Lung (tissue), 12 donors: ENCODE results near the gene CENPM. TPM values are rescaled to one million over a fixed set of nuclear protein-coding genes. Genes with fewer than 3 reads are reported as not detected.
"Not testable (repeated sequence)": the region's sequence is repeated elsewhere in the genome, so short reads cannot be mapped to it uniquely, and the experiment has no call there.

ENCODE experiments used
- ATAC-seq: fragments of 200-7000 bp; cut with Tn5 transposase; one replicate; pipeline ENCODE4 v1.9.1; 2020; ENCODE audit warnings: moderate number of reproducible peaks; ENCODE audit not compliant: insufficient read depth, low FRiP score
- DNase-seq, 3 donors: peaks; one replicate each; pipeline ENCODE4 v3.0.0-alpha.2; 2013 to 2017
- H3K27ac ChIP-seq, 2 donors: one replicate each; pipeline ENCODE4 v1.5.1; 2013; ENCODE audit warnings: mild to moderate bottlenecking in 2 of 2, moderate library complexity in 2 of 2, control low read depth in 1 of 2, inconsistent platforms in 1 of 2, low read depth in 1 of 2, low read length in 1 of 2
- H3K27me3 ChIP-seq, 3 donors: one replicate each; pipeline ENCODE4 v1.5.1; 2013; ENCODE audit warnings: low read length in 2 of 3; ENCODE audit not compliant: control insufficient read depth in 3 of 3, insufficient read depth in 3 of 3
- H3K36me3 ChIP-seq, 4 donors: one replicate each; pipeline ENCODE4 v1.5.1; 2013; ENCODE audit warnings: low read length in 4 of 4, mild to moderate bottlenecking in 1 of 4, moderate library complexity in 1 of 4; ENCODE audit not compliant: control insufficient read depth in 4 of 4, insufficient read depth in 4 of 4
- H3K4me1 ChIP-seq, 5 donors: one replicate each; pipeline ENCODE4 v1.5.1; 2013; ENCODE audit warnings: low read length in 5 of 5, mild to moderate bottlenecking in 2 of 5, moderate library complexity in 1 of 5; ENCODE audit not compliant: control insufficient read depth in 5 of 5, insufficient read depth in 5 of 5
- H3K4me3 ChIP-seq: one replicate; pipeline ENCODE4 v1.5.1; 2013; ENCODE audit warnings: mild to moderate bottlenecking, control low read depth, moderate library complexity
- H3K9ac ChIP-seq, 2 donors: one replicate each; pipeline ENCODE4 v1.5.1; 2013; ENCODE audit warnings: low read length in 2 of 2, control low read depth in 1 of 2; ENCODE audit not compliant: insufficient read depth in 1 of 2
- H3K9me3 ChIP-seq, 4 donors: one replicate each; pipeline ENCODE4 v1.5.1; 2013; ENCODE audit warnings: low read length in 3 of 4, mild to moderate bottlenecking in 1 of 4, moderate library complexity in 1 of 4; ENCODE audit not compliant: control insufficient read depth in 4 of 4, insufficient read depth in 3 of 4
- CTCF ChIP-seq: IDR thresholded peaks from 2 replicates; pipeline ENCODE4 v1.5.1; 2012; ENCODE audit warnings: mild to moderate bottlenecking; ENCODE audit errors: control extremely low read depth, extremely low read depth
- WGBS, 2 donors: extraction: QIAGEN DNeasy Blood & Tissue Kit; methylation state at CpG; one replicate each; pipeline ENCODE4 v1.1.7; 2013; 5-methylcytosine and 5-hydroxymethylcytosine counted together
- polyA plus RNA-seq, 2 donors: library from polyadenylated mRNA; stranded (reverse); fragments of 200-250 nt; gene quantifications; one replicate each; pipeline ENCODE4 v1.2.1, GENCODE V29; 2013
- total RNA-seq, 2 donors: library from RNA; depleted of rRNA in 1 of 2; stranded (reverse); fragments of >200 nt in 1 of 2; gene quantifications; one replicate each; pipeline ENCODE4 v1.2.1, GENCODE V29; 2014 to 2021
- donor health status: control.
- donor health status: control.
- donor health status: Bipolar disorder and iron deficiency.
- donor health status: healthy.
- donor health status: DM: yes; HTN: yes; CAD: no.

Gene CENPM
- total and polyA plus RNA-seq, 4 donors = 9.9 to 20.5 (median 14.5) TPM

- H3K4me3 ChIP-seq = no peak within 1 kb of the TSS
- no peak within 1 kb of the TSS for H3K9ac ChIP-seq
- H3K27me3 ChIP-seq = no peaks in the 10 kb centered on the region
- 73 to 81% methylated on average over 16 of the region's 16 CpGs for WGBS, 2 donors
- no peak within 1 kb of the TSS for H3K27ac ChIP-seq
- no peaks in the 10 kb centered on the region for H3K36me3 ChIP-seq
- DNase-seq (peak in 1 of 3 donors; percentile 45), ATAC-seq (no peak)
- TF ChIP-seq CTCF = no peak
- no peaks in the 10 kb centered on the region for H3K9me3 ChIP-seq
- no peaks in the 10 kb centered on the region for H3K4me1 ChIP-seq
Measured at GRCh38 chr22:41951898-41952474, 5.0 kb upstream of the CENPM start, which contains the start of gene SMIM45. TSS of gene SMIM45 (plus strand) at chr22:41952150.

- no peak for ATAC-seq
- peaks cover 0 to 6% (median 2%) of the 10 kb centered on the region in 4 donors for H3K36me3 ChIP-seq
- no peaks in the 10 kb centered on the region for H3K9me3 ChIP-seq
- peaks cover 0 to 8% (median 5%) of the 10 kb centered on the region in 5 donors for H3K4me1 ChIP-seq
- no peak overlapping the region for H3K9ac ChIP-seq
- WGBS, 2 donors = 91 to 97% methylated on average over 7 of the region's 7 CpGs
- H3K27ac ChIP-seq = no peak overlapping the region
- TF ChIP-seq CTCF = no peak
- DNase-seq = no peak
- no peak overlapping the region for H3K4me3 ChIP-seq
- H3K27me3 ChIP-seq = no peaks in the 10 kb centered on the region
Measured at GRCh38 chr22:41949297-41949965, 2.5 kb upstream of the CENPM start.

GRCh38 chr22:41948928-41949296, 2.0 kb upstream of the CENPM start:
- H3K4me3 ChIP-seq, H3K27ac ChIP-seq, DNase-seq, ATAC-seq, H3K9ac ChIP-seq, H3K36me3 ChIP-seq, H3K4me1 ChIP-seq, H3K27me3 ChIP-seq, H3K9me3 ChIP-seq: not testable (repeated sequence)
- WGBS, 2 donors = 86 to 100% methylated on average over 8 of the region's 8 CpGs

GRCh38 chr22:41948142-41948541, 1.2 kb upstream of the CENPM start:
- H3K27me3 ChIP-seq = no peaks in the 10 kb centered on the region
- H3K36me3 ChIP-seq = peaks cover 0 to 10% (median 2%) of the 10 kb centered on the region in 4 donors
- no peak for TF ChIP-seq CTCF

More at GRCh38 chr22:41948142-41948541, 1.2 kb upstream of the CENPM start:
- H3K9ac ChIP-seq = no peak overlapping the region
- ATAC-seq (no peak), DNase-seq (no peak)
- 81 to 94% methylated on average over 2 of the region's 2 CpGs for WGBS, 2 donors
- H3K4me1 ChIP-seq = peaks cover 0 to 8% (median 5%) of the 10 kb centered on the region in 5 donors
- no peaks in the 10 kb centered on the region for H3K9me3 ChIP-seq
- H3K4me3 ChIP-seq = no peak overlapping the region
- no peak overlapping the region for H3K27ac ChIP-seq
